ENCODE data around the gene FLACC1. TPM values are rescaled to one million over a fixed set of nuclear protein-coding genes. Genes with fewer than 3 reads are reported as not detected.

FLACC1 gene
- total and polyA plus RNA-seq, 9 of the 15 experiments (the other 6 are each of a cell fraction or from before 2014, with no cell fraction given), result 0.07 to 0.68 (median 0.22) TPM; not detected in 2

- TF ChIP-seq, protein P1, sequence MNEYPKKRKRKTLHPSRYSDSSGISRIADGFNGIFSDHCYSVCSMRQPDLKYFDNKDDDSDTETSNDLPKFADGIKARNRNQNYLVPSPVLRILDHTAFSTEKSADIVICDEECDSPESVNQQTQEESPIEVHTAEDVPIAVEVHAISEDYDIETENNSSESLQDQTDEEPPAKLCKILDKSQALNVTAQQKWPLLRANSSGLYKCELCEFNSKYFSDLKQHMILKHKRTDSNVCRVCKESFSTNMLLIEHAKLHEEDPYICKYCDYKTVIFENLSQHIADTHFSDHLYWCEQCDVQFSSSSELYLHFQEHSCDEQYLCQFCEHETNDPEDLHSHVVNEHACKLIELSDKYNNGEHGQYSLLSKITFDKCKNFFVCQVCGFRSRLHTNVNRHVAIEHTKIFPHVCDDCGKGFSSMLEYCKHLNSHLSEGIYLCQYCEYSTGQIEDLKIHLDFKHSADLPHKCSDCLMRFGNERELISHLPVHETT (CRISPR knock-in tag; conservative IDR thresholded peaks at IDR 0.05 in 1 of 2, IDR thresholded peaks at IDR 0.05 in 1 of 2), result no peak
- peak; percentile 85 for TF ChIP-seq SPI1 (IDR thresholded peaks at IDR 0.05; ENCODE audit: borderline replicate concordance, low read depth, low read length)
- no peak for TF ChIP-seq CEBPG (CRISPR knock-in tag; IDR thresholded peaks at IDR 0.05)
- TF ChIP-seq CEBPG (tag; conservative IDR thresholded peaks at IDR 0.05 in 1 of 2, IDR thresholded peaks at IDR 0.05 in 1 of 2), result peak; percentile 23 to 51; a peak in 1 of 4 replicates
- TF ChIP-seq, protein P2, sequence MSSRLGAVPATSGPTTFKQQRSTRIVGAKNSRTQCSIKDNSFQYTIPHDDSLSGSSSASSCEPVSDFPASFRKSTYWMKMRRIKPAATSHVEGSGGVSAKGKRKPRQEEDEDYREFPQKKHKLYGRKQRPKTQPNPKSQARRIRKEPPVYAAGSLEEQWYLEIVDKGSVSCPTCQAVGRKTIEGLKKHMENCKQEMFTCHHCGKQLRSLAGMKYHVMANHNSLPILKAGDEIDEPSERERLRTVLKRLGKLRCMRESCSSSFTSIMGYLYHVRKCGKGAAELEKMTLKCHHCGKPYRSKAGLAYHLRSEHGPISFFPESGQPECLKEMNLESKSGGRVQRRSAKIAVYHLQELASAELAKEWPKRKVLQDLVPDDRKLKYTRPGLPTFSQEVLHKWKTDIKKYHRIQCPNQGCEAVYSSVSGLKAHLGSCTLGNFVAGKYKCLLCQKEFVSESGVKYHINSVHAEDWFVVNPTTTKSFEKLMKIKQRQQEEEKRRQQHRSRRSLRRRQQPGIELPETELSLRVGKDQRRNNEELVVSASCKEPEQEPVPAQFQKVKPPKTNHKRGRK (tag; IDR thresholded peaks at IDR 0.05), result 0 out of 2 replicates have a peak, but pooled peaks have one; percentile 41
- TF ChIP-seq, protein P3, sequence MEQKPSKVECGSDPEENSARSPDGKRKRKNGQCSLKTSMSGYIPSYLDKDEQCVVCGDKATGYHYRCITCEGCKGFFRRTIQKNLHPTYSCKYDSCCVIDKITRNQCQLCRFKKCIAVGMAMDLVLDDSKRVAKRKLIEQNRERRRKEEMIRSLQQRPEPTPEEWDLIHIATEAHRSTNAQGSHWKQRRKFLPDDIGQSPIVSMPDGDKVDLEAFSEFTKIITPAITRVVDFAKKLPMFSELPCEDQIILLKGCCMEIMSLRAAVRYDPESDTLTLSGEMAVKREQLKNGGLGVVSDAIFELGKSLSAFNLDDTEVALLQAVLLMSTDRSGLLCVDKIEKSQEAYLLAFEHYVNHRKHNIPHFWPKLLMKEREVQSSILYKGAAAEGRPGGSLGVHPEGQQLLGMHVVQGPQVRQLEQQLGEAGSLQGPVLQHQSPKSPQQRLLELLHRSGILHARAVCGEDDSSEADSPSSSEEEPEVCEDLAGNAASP (IDR thresholded peaks at IDR 0.05), result no peak
- TF ChIP-seq ETV1 (tag; conservative IDR thresholded peaks at IDR 0.05; ENCODE audit: low read depth), result no peak
- no peak for TF ChIP-seq GATAD2A (IDR thresholded peaks at IDR 0.05)
- no peak for TF ChIP-seq ZKSCAN8 (CRISPR knock-in tag; IDR thresholded peaks at IDR 0.05)
- TF ChIP-seq MCM3 (IDR thresholded peaks at IDR 0.05), result no peak
- no peak for TF ChIP-seq ZNF583 (CRISPR knock-in tag; IDR thresholded peaks at IDR 0.05)
- TF ChIP-seq SIX5 (IDR thresholded peaks at IDR 0.05; ENCODE audit: borderline replicate concordance in 1 of 2, insufficient read depth in 1 of 2, low read depth in 1 of 2, low read length in 2 of 2), result no peak
- TF ChIP-seq SUPT5H (IDR thresholded peaks at IDR 0.05), result no peak
- no peak for TF ChIP-seq NFYB (IDR thresholded peaks at IDR 0.05; ENCODE audit: extremely low read depth, insufficient read length)
These were observed 76.7 kb downstream of the FLACC1 start (continued) for GRCh38 chr2:201280191-201281040.
